Smooth muscle cell (in vitro differentiated cells): ENCODE results near the gene CD69. TPM values are rescaled to one million over a fixed set of nuclear protein-coding genes. Genes with fewer than 3 reads are reported as not detected.

Experiments used
- DNase-seq: peaks from one replicate; lab custom pipeline; 2025; ENCODE audit not compliant: unreplicated experiment; lab: John Stamatoyannopoulos, UW
- H2AFZ ChIP-seq: fragments of 200-600 bp; sonication (generic); 2 replicates; pipeline ENCODE4 v1.6.0; 2016; ENCODE audit warnings: antibody characterized with exemption, low read depth, mild to moderate bottlenecking
- H3F3A ChIP-seq: fragments of 200-600 bp; sonication (generic); 2 replicates; pipeline ENCODE4 v1.6.0; 2017; ENCODE audit warnings: antibody characterized with exemption, low read depth
- H3K27ac ChIP-seq: fragments of 200-600 bp; sonication (generic); 2 replicates; pipeline ENCODE4 v1.5.1; 2016; ENCODE audit warnings: low read depth, mild to moderate bottlenecking
- H3K27me3 ChIP-seq: fragments of 200-600 bp; sonication (generic); 2 replicates; pipeline ENCODE4 v1.6.1; 2016; ENCODE audit warnings: low read depth, mild to moderate bottlenecking
- H3K36me3 ChIP-seq: fragments of 200-600 bp; sonication (generic); 2 replicates; pipeline ENCODE4 v1.5.1; 2016; ENCODE audit warnings: low read depth
- H3K4me1 ChIP-seq: fragments of 200-600 bp; sonication (generic); 2 replicates; pipeline ENCODE4 v1.5.1; 2016; ENCODE audit warnings: low read depth
- H3K4me2 ChIP-seq: fragments of 200-600 bp; sonication (generic); 2 replicates; pipeline ENCODE4 v1.6.0; 2016; ENCODE audit warnings: mild to moderate bottlenecking
- H3K4me3 ChIP-seq: fragments of 200-600 bp; sonication (generic); 2 replicates; pipeline ENCODE4 v1.5.1; 2016; ENCODE audit warnings: mild to moderate bottlenecking
- H3K79me2 ChIP-seq: fragments of 200-600 bp; sonication (generic); 2 replicates; pipeline ENCODE4 v1.6.0; 2016; ENCODE audit warnings: low read depth, mild to moderate bottlenecking
- H3K9ac ChIP-seq: fragments of 200-600 bp; sonication (generic); 2 replicates; pipeline ENCODE4 v1.6.0; 2016; ENCODE audit warnings: low read depth
- H3K9me3 ChIP-seq: fragments of 200-600 bp; sonication (generic); replicated peaks from 2 replicates; pipeline ENCODE4 v1.5.1; 2016; ENCODE audit warnings: low read depth
- H4K20me1 ChIP-seq: fragments of 200-600 bp; sonication (generic); 2 replicates; pipeline ENCODE4 v1.6.0; 2016; ENCODE audit warnings: low read depth
- WGBS: methylation state at CpG from one replicate; pipeline ENCODE4 v1.1.7; 2016; ENCODE audit warnings: low lambda C conversion rate; 5-methylcytosine and 5-hydroxymethylcytosine counted together
- polyA plus RNA-seq: library from polyadenylated mRNA; unstranded; fragments of >200 nt; fragmentation: Nextera tagmentation; extraction: Ambion mirVana; gene quantifications from 2 replicates; pipeline ENCODE4 v1.2.1, GENCODE V29; 2016
- total RNA-seq: library from RNA; depleted of rRNA; stranded (reverse); fragments of >200 nt; gene quantifications from 2 replicates; pipeline ENCODE4 v1.2.3, GENCODE V29; 2014
- TF ChIP-seq, protein P1 (sequence below): fragments of 200-600 bp; sonication (generic); IDR thresholded peaks from 2 replicates; pipeline ENCODE4 v1.5.1; 2017; ENCODE audit warnings: borderline replicate concordance, mild to moderate bottlenecking, antibody characterized with exemption; ENCODE audit not compliant: insufficient read depth, poor library complexity, severe bottlenecking

The CD69 gene
- total and polyA plus RNA-seq, 2 experiments from 2014 or later, result 0.13 TPM; not detected in 1

DNA sequence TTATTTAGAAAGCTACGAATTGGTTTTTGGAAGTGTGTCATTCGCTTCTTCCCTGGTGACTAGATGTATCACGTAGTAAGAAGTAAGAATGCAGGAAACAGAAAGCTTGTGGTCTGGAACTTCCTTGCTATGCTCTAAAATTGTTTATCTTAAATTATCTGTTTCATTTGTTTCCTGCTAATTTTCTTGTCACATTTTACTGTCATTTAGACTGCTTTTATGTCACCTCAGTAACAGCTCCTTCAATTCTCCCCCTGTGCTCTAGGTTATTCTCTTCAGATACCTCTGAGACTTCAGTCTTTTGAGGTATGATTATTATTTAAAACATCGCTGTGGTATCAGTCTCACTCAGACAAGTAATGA lies 699 bp upstream of the CD69 start:
- 83% methylated on average over 4 of the region's 4 CpGs for WGBS
- H3K27ac ChIP-seq, result no peak overlapping the region
- no peaks in the 10 kb centered on the region for H3K36me3 ChIP-seq
- no peak overlapping the region for H2AFZ ChIP-seq
- no peak overlapping the region for H3K4me2 ChIP-seq
- no peak overlapping the region for H3K4me3 ChIP-seq
- no peak overlapping the region for H3K9ac ChIP-seq
- TF ChIP-seq, protein P1, sequence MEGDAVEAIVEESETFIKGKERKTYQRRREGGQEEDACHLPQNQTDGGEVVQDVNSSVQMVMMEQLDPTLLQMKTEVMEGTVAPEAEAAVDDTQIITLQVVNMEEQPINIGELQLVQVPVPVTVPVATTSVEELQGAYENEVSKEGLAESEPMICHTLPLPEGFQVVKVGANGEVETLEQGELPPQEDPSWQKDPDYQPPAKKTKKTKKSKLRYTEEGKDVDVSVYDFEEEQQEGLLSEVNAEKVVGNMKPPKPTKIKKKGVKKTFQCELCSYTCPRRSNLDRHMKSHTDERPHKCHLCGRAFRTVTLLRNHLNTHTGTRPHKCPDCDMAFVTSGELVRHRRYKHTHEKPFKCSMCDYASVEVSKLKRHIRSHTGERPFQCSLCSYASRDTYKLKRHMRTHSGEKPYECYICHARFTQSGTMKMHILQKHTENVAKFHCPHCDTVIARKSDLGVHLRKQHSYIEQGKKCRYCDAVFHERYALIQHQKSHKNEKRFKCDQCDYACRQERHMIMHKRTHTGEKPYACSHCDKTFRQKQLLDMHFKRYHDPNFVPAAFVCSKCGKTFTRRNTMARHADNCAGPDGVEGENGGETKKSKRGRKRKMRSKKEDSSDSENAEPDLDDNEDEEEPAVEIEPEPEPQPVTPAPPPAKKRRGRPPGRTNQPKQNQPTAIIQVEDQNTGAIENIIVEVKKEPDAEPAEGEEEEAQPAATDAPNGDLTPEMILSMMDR, result no peak
- H3K27me3 ChIP-seq, result no peaks in the 10 kb centered on the region
- H3K79me2 ChIP-seq, result no peaks in the 10 kb centered on the region
- DNase-seq, result no peak
- H4K20me1 ChIP-seq, result no peaks in the 10 kb centered on the region
- no peaks in the 10 kb centered on the region for H3K9me3 ChIP-seq
- no peaks in the 10 kb centered on the region for H3F3A ChIP-seq
- H3K4me1 ChIP-seq, result peaks cover 10% of the 10 kb centered on the region

DNA sequence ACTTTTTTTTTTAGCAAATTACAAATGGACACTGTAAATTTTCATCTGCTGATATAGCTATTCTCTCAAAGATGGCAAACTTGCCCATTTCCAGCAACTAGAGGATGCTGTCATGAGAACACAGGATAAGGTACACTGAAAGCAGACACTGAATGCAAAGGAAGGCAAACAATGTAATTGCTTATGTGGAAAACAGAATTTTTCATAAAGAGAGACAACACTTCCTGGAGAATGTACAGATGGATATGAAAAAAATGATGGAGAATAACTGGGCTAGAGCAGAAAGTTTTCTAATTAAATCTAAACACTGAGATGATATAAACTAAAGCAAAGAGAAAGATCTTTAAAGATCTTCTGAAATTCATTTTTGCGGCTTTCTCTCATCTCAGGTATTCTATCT lies 581 bp downstream of the CD69 start:
- Histone ChIP-seq H3K4me3 (no peak overlapping the region), H3K79me2 (no peaks in the 10 kb centered on the region), H3K4me1 (peaks cover 10% of the 10 kb centered on the region), H3K9me3 (no peaks in the 10 kb centered on the region), H4K20me1 (no peaks in the 10 kb centered on the region), H2AFZ (no peak overlapping the region), H3K27ac (no peak overlapping the region), H3K27me3 (no peaks in the 10 kb centered on the region), H3K9ac (no peak overlapping the region), H3F3A (no peaks in the 10 kb centered on the region), H3K36me3 (no peaks in the 10 kb centered on the region), H3K4me2 (no peak overlapping the region)
- TF ChIP-seq, protein P1, result no peak
- WGBS, result 96% methylated on average over 1 of the region's 1 CpG
- no peak for DNase-seq

DNA sequence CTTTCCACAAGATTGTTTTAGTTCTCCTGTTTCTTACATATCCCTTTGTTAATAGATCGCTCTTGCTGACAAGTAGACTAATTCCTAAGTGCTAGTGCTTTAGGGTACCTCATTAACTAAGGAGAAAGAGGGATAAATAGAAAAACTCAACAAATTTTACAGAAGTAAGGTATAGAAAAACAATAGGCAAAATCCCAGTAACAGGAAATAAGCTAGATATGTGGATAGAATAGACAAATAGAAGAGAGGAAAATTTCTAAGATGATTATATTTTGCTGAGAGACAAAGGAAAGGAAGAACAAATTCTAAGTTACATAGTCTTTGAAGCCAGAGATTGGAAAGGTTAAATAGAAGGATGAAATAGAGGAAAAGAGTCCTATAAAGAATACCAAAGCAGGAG lies 1.0 kb downstream of the CD69 start:
- Histone ChIP-seq H3K4me1 (peaks cover 10% of the 10 kb centered on the region), H3K36me3 (no peaks in the 10 kb centered on the region), H2AFZ (no peak overlapping the region), H3K27ac (no peak overlapping the region), H3K4me3 (no peak overlapping the region), H3K27me3 (no peaks in the 10 kb centered on the region), H3K4me2 (no peak overlapping the region), H3F3A (no peaks in the 10 kb centered on the region), H4K20me1 (no peaks in the 10 kb centered on the region), H3K9ac (no peak overlapping the region), H3K79me2 (no peaks in the 10 kb centered on the region), H3K9me3 (no peaks in the 10 kb centered on the region)
- TF ChIP-seq, protein P1, result no peak
- no peak for DNase-seq
- WGBS, result 97% methylated on average over 1 of the region's 1 CpG

DNA sequence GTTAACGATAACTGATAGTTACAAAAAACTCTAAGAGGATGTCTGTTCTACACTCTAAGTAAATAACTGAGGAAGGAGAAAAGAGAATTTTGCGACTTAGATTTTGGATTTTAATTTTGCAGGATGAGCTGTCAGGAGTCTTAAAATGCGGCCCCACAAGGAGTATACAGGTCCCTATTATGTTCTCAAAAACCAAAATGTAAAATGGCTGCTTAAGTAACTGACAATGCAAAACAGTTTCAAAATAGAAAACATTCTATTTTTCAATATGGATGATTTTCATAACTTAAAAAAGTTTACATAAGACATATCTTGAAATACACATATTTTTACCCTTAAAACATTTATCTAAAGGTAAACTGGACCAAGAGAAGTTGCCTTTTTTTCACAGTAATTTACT lies 2.6 kb downstream of the CD69 start:
- no peak overlapping the region for H3K4me3 ChIP-seq
- WGBS, result 84% methylated on average over 3 of the region's 3 CpGs
- no peak overlapping the region for H3K27ac ChIP-seq
- no peak overlapping the region for H3K9ac ChIP-seq
- H3K27me3 ChIP-seq, result no peaks in the 10 kb centered on the region
- no peaks in the 10 kb centered on the region for H4K20me1 ChIP-seq
- TF ChIP-seq, protein P1, result no peak
- H3K36me3 ChIP-seq, result no peaks in the 10 kb centered on the region
- DNase-seq, result no peak
- no peaks in the 10 kb centered on the region for H3K79me2 ChIP-seq
- H3F3A ChIP-seq, result no peaks in the 10 kb centered on the region
- peaks cover 10% of the 10 kb centered on the region for H3K4me1 ChIP-seq
- H3K9me3 ChIP-seq, result no peaks in the 10 kb centered on the region
- H3K4me2 ChIP-seq, result no peak overlapping the region
- no peak overlapping the region for H2AFZ ChIP-seq
